Activated naive CD4-positive, alpha-beta T cell treated with anti-CD3 and anti-CD28 coated beads for 36 hours (primary cell): ENCODE measurements around the gene MALRD1. TPM values are rescaled to one million over a fixed set of nuclear protein-coding genes. Genes with fewer than 3 reads are reported as not detected.

ENCODE experiments used
- CTCF ChIA-PET: fragments of 350-600 bp; sonication (Branson Sonifier 250); formaldehyde crosslinking; loops from one replicate; lab custom pipeline; 2021; ENCODE audit warnings: antibody characterized with exemption; lab: Charles Lee
- DNase-seq: peaks from one replicate; pipeline ENCODE4 v3.0.0-alpha.2; 2020
- H3K27ac Mint-ChIP-seq: one replicate; pipeline ENCODE4 v1.8.0; 2021; ENCODE audit warnings: mild to moderate bottlenecking, mixed read lengths
- H3K27me3 Mint-ChIP-seq: one replicate; pipeline ENCODE4 v1.8.0; 2021; ENCODE audit warnings: low read depth, mixed read lengths
- H3K36me3 Mint-ChIP-seq: one replicate; pipeline ENCODE4 v1.8.0; 2021; ENCODE audit warnings: low read depth, mixed read lengths
- H3K4me1 Mint-ChIP-seq: one replicate; pipeline ENCODE4 v1.8.0; 2021; ENCODE audit warnings: low read depth, mixed read lengths
- H3K4me3 Mint-ChIP-seq: one replicate; pipeline ENCODE4 v1.8.0; 2021; ENCODE audit warnings: mild to moderate bottlenecking, moderate library complexity, mixed read lengths
- H3K9me3 Mint-ChIP-seq: one replicate; pipeline ENCODE4 v1.8.0; 2021; ENCODE audit warnings: mixed read lengths
- intact Hi-C: fragments of 100-400 bp; cut with micrococcal nuclease; formaldehyde crosslinking; loops from one replicate; pipeline ENCODE4 v1.15.1; 2023
- total RNA-seq, 2 experiments: library from RNA; stranded (reverse); gene quantifications; one replicate each; pipeline ENCODE4 v1.2.3, GENCODE V29; 2021

MALRD1 gene
- total RNA-seq, 2 experiments from 2014 or later, result not detected

GRCh38 chr10:19329475-19329874, 280.9 kb downstream of the MALRD1 start:
- Mint-ChIP-seq H3K4me1 (no peaks in the 10 kb centered on the region), H3K27me3 (no peaks in the 10 kb centered on the region), H3K4me3 (no peak overlapping the region), H3K27ac (no peak overlapping the region), H3K36me3 (no peaks in the 10 kb centered on the region), H3K9me3 (peaks cover 7% of the 10 kb centered on the region)
- CTCF ChIA-PET, result no interaction called here
- intact Hi-C loops, result no loop called here
- DNase-seq, result no peak

GRCh38 chr10:19332304-19332703, 283.7 kb downstream of the MALRD1 start:
- H3K4me1 Mint-ChIP-seq, result no peaks in the 10 kb centered on the region
- intact Hi-C loops, result no loop called here
- no peak overlapping the region for H3K4me3 Mint-ChIP-seq
- CTCF ChIA-PET, result no interaction called here
- H3K9me3 Mint-ChIP-seq, result peaks cover 7% of the 10 kb centered on the region
- H3K36me3 Mint-ChIP-seq, result no peaks in the 10 kb centered on the region
- no peaks in the 10 kb centered on the region for H3K27me3 Mint-ChIP-seq
- DNase-seq, result no peak
- no peak overlapping the region for H3K27ac Mint-ChIP-seq

- H3K27ac Mint-ChIP-seq, result no peak overlapping the region
- intact Hi-C loops, result no loop called here
- H3K9me3 Mint-ChIP-seq, result peaks cover 7% of the 10 kb centered on the region
- H3K36me3 Mint-ChIP-seq, result no peaks in the 10 kb centered on the region
- no peak overlapping the region for H3K4me3 Mint-ChIP-seq
- H3K27me3 Mint-ChIP-seq, result no peaks in the 10 kb centered on the region
- H3K4me1 Mint-ChIP-seq, result no peaks in the 10 kb centered on the region
- DNase-seq, result no peak
- CTCF ChIA-PET, result no interaction called here
Observed at GRCh38 chr10:19333631-19334030, 285.0 kb downstream of the MALRD1 start.

- Mint-ChIP-seq H3K27me3 (no peaks in the 10 kb centered on the region), H3K9me3 (no peaks in the 10 kb centered on the region), H3K4me1 (no peaks in the 10 kb centered on the region), H3K4me3 (no peak overlapping the region), H3K36me3 (no peaks in the 10 kb centered on the region), H3K27ac (no peak overlapping the region)
- no peak for DNase-seq
- CTCF ChIA-PET, result interaction anchor here (0.5 kb wide), 1 partner anchor 705 kb away, joined by 3 read pairs; no protein-coding TSS in a partner anchor
- intact Hi-C loops, result no loop called here
Observed at GRCh38 chr10:19347621-19348020, 299.0 kb downstream of the MALRD1 start.

GRCh38 chr10:19367176-19367575, 318.6 kb downstream of the MALRD1 start:
- CTCF ChIA-PET, result no interaction called here
- intact Hi-C loops, result no loop called here
- H3K9me3 Mint-ChIP-seq, result peaks cover 5% of the 10 kb centered on the region
- H3K27me3 Mint-ChIP-seq, result no peaks in the 10 kb centered on the region
- H3K4me1 Mint-ChIP-seq, result no peaks in the 10 kb centered on the region
- H3K27ac Mint-ChIP-seq, result no peak overlapping the region
- H3K4me3 Mint-ChIP-seq, result no peak overlapping the region
- DNase-seq, result no peak
- no peaks in the 10 kb centered on the region for H3K36me3 Mint-ChIP-seq

GRCh38 chr10:19373988-19374387, 325.4 kb downstream of the MALRD1 start:
- Mint-ChIP-seq H3K4me1 (no peaks in the 10 kb centered on the region), H3K27ac (no peak overlapping the region), H3K4me3 (no peak overlapping the region), H3K36me3 (no peaks in the 10 kb centered on the region), H3K27me3 (no peaks in the 10 kb centered on the region), H3K9me3 (peaks cover 4% of the 10 kb centered on the region)
- intact Hi-C loops, result no loop called here
- CTCF ChIA-PET, result no interaction called here
- no peak for DNase-seq

- no peak overlapping the region for H3K27ac Mint-ChIP-seq
- H3K36me3 Mint-ChIP-seq, result no peaks in the 10 kb centered on the region
- no peaks in the 10 kb centered on the region for H3K4me1 Mint-ChIP-seq
- intact Hi-C loops, result no loop called here
- H3K9me3 Mint-ChIP-seq, result peaks cover 10% of the 10 kb centered on the region
- CTCF ChIA-PET, result interaction anchor here (0.7 kb wide), 1 partner anchor 9 kb away, joined by 3 read pairs; no protein-coding TSS in a partner anchor
- H3K4me3 Mint-ChIP-seq, result no peak overlapping the region
- no peak for DNase-seq
- no peaks in the 10 kb centered on the region for H3K27me3 Mint-ChIP-seq
Observed at GRCh38 chr10:19385846-19386450, 337.3 kb downstream of the MALRD1 start.

GRCh38 chr10:19408924-19409323, 360.3 kb downstream of the MALRD1 start:
- H3K27ac Mint-ChIP-seq, result no peak overlapping the region
- no peaks in the 10 kb centered on the region for H3K4me1 Mint-ChIP-seq
- no peak overlapping the region for H3K4me3 Mint-ChIP-seq
- CTCF ChIA-PET, result no interaction called here
- DNase-seq, result no peak
- peaks cover 9% of the 10 kb centered on the region for H3K9me3 Mint-ChIP-seq
- H3K27me3 Mint-ChIP-seq, result no peaks in the 10 kb centered on the region
- no peaks in the 10 kb centered on the region for H3K36me3 Mint-ChIP-seq
- intact Hi-C loops, result no loop called here

- no peak overlapping the region for H3K27ac Mint-ChIP-seq
- no peak overlapping the region for H3K4me3 Mint-ChIP-seq
- CTCF ChIA-PET, result no interaction called here
- no peak for DNase-seq
- H3K36me3 Mint-ChIP-seq, result no peaks in the 10 kb centered on the region
- intact Hi-C loops, result no loop called here
- no peaks in the 10 kb centered on the region for H3K4me1 Mint-ChIP-seq
- H3K9me3 Mint-ChIP-seq, result peaks cover 9% of the 10 kb centered on the region
- H3K27me3 Mint-ChIP-seq, result no peaks in the 10 kb centered on the region
Observed at GRCh38 chr10:19411119-19411518, 362.5 kb downstream of the MALRD1 start.

- peaks cover 8% of the 10 kb centered on the region for H3K9me3 Mint-ChIP-seq
- no peak overlapping the region for H3K4me3 Mint-ChIP-seq
- no peaks in the 10 kb centered on the region for H3K27me3 Mint-ChIP-seq
- H3K36me3 Mint-ChIP-seq, result no peaks in the 10 kb centered on the region
- no peak overlapping the region for H3K27ac Mint-ChIP-seq
- CTCF ChIA-PET, result no interaction called here
- no peak for DNase-seq
- no peaks in the 10 kb centered on the region for H3K4me1 Mint-ChIP-seq
- intact Hi-C loops, result no loop called here
Observed at GRCh38 chr10:19412531-19412930, 363.9 kb downstream of the MALRD1 start.

- intact Hi-C loops, result no loop called here
- CTCF ChIA-PET, result no interaction called here
- no peaks in the 10 kb centered on the region for H3K4me1 Mint-ChIP-seq
- no peak overlapping the region for H3K4me3 Mint-ChIP-seq
- H3K36me3 Mint-ChIP-seq, result no peaks in the 10 kb centered on the region
- DNase-seq, result no peak
- no peak overlapping the region for H3K27ac Mint-ChIP-seq
- H3K9me3 Mint-ChIP-seq, result peaks cover 3% of the 10 kb centered on the region
- no peaks in the 10 kb centered on the region for H3K27me3 Mint-ChIP-seq
Observed at GRCh38 chr10:19416164-19416563, 367.6 kb downstream of the MALRD1 start.

- peaks cover 3% of the 10 kb centered on the region for H3K9me3 Mint-ChIP-seq
- CTCF ChIA-PET, result no interaction called here
- no peak for DNase-seq
- intact Hi-C loops, result no loop called here
- no peaks in the 10 kb centered on the region for H3K4me1 Mint-ChIP-seq
- H3K27me3 Mint-ChIP-seq, result no peaks in the 10 kb centered on the region
- no peak overlapping the region for H3K4me3 Mint-ChIP-seq
- H3K36me3 Mint-ChIP-seq, result no peaks in the 10 kb centered on the region
- no peak overlapping the region for H3K27ac Mint-ChIP-seq
Observed at GRCh38 chr10:19417740-19418139, 369.1 kb downstream of the MALRD1 start.

GRCh38 chr10:19421674-19422073, 373.1 kb downstream of the MALRD1 start:
- intact Hi-C loops, result no loop called here
- no peak for DNase-seq
- H3K27ac Mint-ChIP-seq, result no peak overlapping the region
- peaks cover 8% of the 10 kb centered on the region for H3K9me3 Mint-ChIP-seq
- H3K4me3 Mint-ChIP-seq, result no peak overlapping the region
- CTCF ChIA-PET, result no interaction called here
- no peaks in the 10 kb centered on the region for H3K36me3 Mint-ChIP-seq
- no peaks in the 10 kb centered on the region for H3K4me1 Mint-ChIP-seq
- H3K27me3 Mint-ChIP-seq, result no peaks in the 10 kb centered on the region
